GM12872 (cell line): ENCODE measurements around the gene TTC9C.

Experiments
- CTCF ChIP-seq: IDR thresholded peaks from 3 replicates; pipeline ENCODE4 v1.5.1; 2011; ENCODE audit warnings: low read depth, mild to moderate bottlenecking, low read length, moderate library complexity; ENCODE audit not compliant: insufficient read depth

Gene TTC9C

GRCh38 chr11:62771144-62772021, 43.1 kb downstream of the TTC9C start, which contains the start of gene TAF6L:
TAF6L (plus strand) TSS chr11:62771396; CDS start chr11:62775784, 4,388 bp downstream.
- no peak for TF ChIP-seq CTCF

- no peak for TF ChIP-seq CTCF
Observed at GRCh38 chr11:62774407-62774806, 46.1 kb downstream of the TTC9C start.

GRCh38 chr11:62775646-62776045, 47.4 kb downstream of the TTC9C start:
- no peak for TF ChIP-seq CTCF

GRCh38 chr11:62777389-62777788, 49.1 kb downstream of the TTC9C start:
- no peak for TF ChIP-seq CTCF

- TF ChIP-seq CTCF: no peak
Observed at GRCh38 chr11:62778441-62778840, 50.2 kb downstream of the TTC9C start.

- no peak for TF ChIP-seq CTCF
Observed at GRCh38 chr11:62782753-62783152, 54.5 kb downstream of the TTC9C start.

- TF ChIP-seq CTCF: peak; percentile 99
Observed at GRCh38 chr11:62786318-62787004, 58.2 kb downstream of the TTC9C start.
